Left ventricle myocardium inferior (tissue), 1 donor: ENCODE measurements around the gene PAK6. TPM values are rescaled to one million over a fixed set of nuclear protein-coding genes. Genes with fewer than 3 reads are reported as not detected.

Experiments
- DNase-seq: peaks from one replicate; pipeline ENCODE4 v3.0.0-alpha.2; 2020
- H3K27ac ChIP-seq: fragments of 200-600 bp; replicated peaks from 2 replicates; pipeline ENCODE4 v1.8.0; 2021
- H3K27me3 ChIP-seq: fragments of 200-600 bp; 2 replicates; pipeline ENCODE4 v1.8.0; 2021; ENCODE audit warnings: low read depth
- H3K36me3 ChIP-seq: fragments of 200-600 bp; 2 replicates; pipeline ENCODE4 v1.8.0; 2021
- H3K4me1 ChIP-seq: fragments of 200-600 bp; 2 replicates; pipeline ENCODE4 v1.8.0; 2021
- H3K4me3 ChIP-seq: fragments of 200-600 bp; 2 replicates; pipeline ENCODE4 v1.8.0; 2021; ENCODE audit warnings: mild to moderate bottlenecking, moderate library complexity
- H3K9me3 ChIP-seq: fragments of 200-600 bp; replicated peaks from 2 replicates; pipeline ENCODE4 v1.8.0; 2021
- intact Hi-C: fragments of 100-400 bp; cut with micrococcal nuclease; formaldehyde crosslinking; loops from one replicate; pipeline ENCODE4 v1.11.0; 2022
- total RNA-seq: library from RNA; stranded (reverse); fragmentation: NEBNext Ultra II Directional; extraction: Animal tissue kit (Norgen Biotek cat#: 25700); gene quantifications from one replicate; pipeline ENCODE4 v1.2.1, GENCODE V29; 2021
- TF ChIP-seq, protein P1 (sequence below): fragments of 200-600 bp; IDR thresholded peaks from 2 replicates; pipeline ENCODE4 v1.8.0; 2021; ENCODE audit warnings: antibody characterized with exemption, mild to moderate bottlenecking, borderline replicate concordance
- donor health status: DM: no; HTN: yes; CAD: no; lungs with severe emphysema.

The PAK6 gene
- total RNA-seq, 1 donor from 2014 or later, result 8.2 TPM

DNA sequence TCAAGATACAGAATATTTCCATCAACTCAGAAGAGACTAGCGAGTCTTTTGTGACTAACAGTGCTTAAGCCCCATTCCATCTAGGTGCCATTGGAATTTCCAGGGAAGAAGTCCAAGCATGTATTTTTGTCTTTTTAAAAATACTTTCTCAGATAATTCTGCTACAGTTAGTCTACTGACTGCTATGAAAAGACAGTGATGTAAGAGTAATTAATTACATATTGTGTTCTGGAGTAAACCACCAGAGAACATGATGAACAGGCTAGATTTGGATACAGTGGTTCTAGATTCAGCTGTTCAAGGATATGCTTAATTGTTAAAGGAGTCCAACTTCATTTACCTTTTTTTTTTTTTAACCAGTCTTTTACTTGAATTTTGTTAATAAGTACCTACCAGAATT, 34.8 kb upstream of the PAK6 start:
- TF ChIP-seq, protein P1, sequence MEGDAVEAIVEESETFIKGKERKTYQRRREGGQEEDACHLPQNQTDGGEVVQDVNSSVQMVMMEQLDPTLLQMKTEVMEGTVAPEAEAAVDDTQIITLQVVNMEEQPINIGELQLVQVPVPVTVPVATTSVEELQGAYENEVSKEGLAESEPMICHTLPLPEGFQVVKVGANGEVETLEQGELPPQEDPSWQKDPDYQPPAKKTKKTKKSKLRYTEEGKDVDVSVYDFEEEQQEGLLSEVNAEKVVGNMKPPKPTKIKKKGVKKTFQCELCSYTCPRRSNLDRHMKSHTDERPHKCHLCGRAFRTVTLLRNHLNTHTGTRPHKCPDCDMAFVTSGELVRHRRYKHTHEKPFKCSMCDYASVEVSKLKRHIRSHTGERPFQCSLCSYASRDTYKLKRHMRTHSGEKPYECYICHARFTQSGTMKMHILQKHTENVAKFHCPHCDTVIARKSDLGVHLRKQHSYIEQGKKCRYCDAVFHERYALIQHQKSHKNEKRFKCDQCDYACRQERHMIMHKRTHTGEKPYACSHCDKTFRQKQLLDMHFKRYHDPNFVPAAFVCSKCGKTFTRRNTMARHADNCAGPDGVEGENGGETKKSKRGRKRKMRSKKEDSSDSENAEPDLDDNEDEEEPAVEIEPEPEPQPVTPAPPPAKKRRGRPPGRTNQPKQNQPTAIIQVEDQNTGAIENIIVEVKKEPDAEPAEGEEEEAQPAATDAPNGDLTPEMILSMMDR, result no peak
- Histone ChIP-seq H3K36me3 (no peaks in the 10 kb centered on the region), H3K27ac (no peak overlapping the region), H3K4me3 (no peak overlapping the region), H3K9me3 (no peaks in the 10 kb centered on the region), H3K4me1 (peaks cover 6% of the 10 kb centered on the region), H3K27me3 (no peaks in the 10 kb centered on the region)
- no peak for DNase-seq
- intact Hi-C loops, result no loop called here

DNA sequence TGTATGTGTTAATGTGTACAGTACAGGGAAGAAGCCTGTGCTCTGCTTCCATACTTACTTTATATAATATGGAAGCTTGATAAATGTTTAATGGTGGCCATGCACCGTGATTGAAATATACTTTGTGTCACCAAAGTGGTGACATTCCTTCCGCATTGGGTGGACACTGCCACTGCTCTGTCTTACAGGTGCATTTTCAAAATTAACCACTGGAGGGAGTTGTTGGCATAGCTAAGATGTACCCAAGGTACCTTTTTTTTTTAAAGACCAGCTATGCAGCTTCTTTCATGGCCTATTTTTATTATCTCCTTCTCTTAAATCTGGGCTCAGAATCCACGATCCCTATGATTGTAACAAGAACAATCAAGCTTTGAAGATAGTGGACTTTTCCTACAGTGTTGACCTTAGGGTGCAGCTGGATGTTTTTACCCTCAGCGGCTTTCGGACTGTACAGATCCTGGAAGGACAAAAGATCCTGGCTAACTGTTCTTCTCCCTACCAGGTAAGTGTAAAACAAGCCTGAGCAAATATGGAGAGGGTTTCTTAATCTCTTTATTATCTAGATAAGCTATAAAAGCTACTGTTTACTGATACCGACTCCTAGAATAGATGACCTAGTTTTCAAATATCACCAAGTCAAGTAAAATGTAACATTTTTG, 21.6 kb upstream of the PAK6 start:
- TF ChIP-seq, protein P1, result peak; percentile 90

DNA sequence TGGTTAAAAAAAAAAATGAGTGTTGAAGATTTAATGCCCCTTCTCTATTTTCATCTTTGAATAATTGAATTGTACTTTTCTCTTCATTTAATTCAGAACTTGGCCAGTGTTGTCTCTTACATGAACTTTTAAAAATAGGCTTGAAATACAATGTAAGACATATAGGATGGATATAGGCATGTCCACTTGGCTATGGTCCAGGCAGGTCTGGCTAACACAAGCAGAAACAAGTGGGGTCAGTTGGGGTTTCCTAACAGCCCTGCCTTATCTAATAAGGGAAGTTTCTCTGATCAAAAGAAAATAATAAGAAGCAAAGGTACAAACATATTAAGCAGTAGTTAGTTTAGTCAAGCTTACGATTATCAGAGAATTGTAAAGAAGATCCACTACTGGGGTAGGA, 19.1 kb upstream of the PAK6 start:
- DNase-seq, result no peak
- no peaks in the 10 kb centered on the region for H3K4me1 ChIP-seq
- TF ChIP-seq, protein P1, result no peak
- no peaks in the 10 kb centered on the region for H3K27me3 ChIP-seq
- no peak overlapping the region for H3K27ac ChIP-seq
- H3K36me3 ChIP-seq, result no peaks in the 10 kb centered on the region
- intact Hi-C loops, result loop anchor here (5.0 to 10.0 kb wide), 2 partner anchors 58 to 175 kb away; no protein-coding TSS in a partner anchor
- no peak overlapping the region for H3K4me3 ChIP-seq
- no peaks in the 10 kb centered on the region for H3K9me3 ChIP-seq

More for the DNA sequence above, 21.6 kb upstream of the PAK6 start:
- Histone ChIP-seq H3K36me3 (no peaks in the 10 kb centered on the region), H3K4me3 (no peak overlapping the region), H3K9me3 (no peaks in the 10 kb centered on the region), H3K4me1 (no peaks in the 10 kb centered on the region), H3K27ac (no peak overlapping the region), H3K27me3 (no peaks in the 10 kb centered on the region)
- no peak for DNase-seq
- intact Hi-C loops, result loop anchor here (5.0 to 10.0 kb wide), 2 partner anchors 60 to 172 kb away; no protein-coding TSS in a partner anchor

DNA sequence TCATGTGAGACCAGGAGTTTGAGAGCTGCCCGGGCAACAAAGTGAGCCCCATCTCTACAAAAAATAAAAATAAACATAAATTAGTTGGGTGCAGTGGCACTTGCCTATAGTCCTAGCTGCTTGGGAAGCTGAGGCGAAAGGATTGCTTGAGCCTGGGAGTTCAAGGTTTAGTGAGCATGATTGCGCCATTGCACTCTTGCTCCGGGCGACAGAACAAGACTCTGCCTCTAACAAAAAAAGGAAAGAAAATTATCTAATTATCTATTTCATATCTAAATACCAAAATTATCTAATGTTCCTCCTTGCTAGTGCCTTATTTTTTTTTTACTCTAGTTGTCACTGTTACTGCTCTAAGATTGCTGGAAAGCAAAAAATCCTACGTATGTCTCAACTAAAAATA, 16.7 kb upstream of the PAK6 start:
- H3K9me3 ChIP-seq, result no peaks in the 10 kb centered on the region
- intact Hi-C loops, result no loop called here
- TF ChIP-seq, protein P1, result no peak
- DNase-seq, result no peak
- H3K4me1 ChIP-seq, result no peaks in the 10 kb centered on the region
- H3K27ac ChIP-seq, result no peak overlapping the region
- H3K27me3 ChIP-seq, result no peaks in the 10 kb centered on the region
- H3K4me3 ChIP-seq, result no peak overlapping the region
- no peaks in the 10 kb centered on the region for H3K36me3 ChIP-seq

DNA sequence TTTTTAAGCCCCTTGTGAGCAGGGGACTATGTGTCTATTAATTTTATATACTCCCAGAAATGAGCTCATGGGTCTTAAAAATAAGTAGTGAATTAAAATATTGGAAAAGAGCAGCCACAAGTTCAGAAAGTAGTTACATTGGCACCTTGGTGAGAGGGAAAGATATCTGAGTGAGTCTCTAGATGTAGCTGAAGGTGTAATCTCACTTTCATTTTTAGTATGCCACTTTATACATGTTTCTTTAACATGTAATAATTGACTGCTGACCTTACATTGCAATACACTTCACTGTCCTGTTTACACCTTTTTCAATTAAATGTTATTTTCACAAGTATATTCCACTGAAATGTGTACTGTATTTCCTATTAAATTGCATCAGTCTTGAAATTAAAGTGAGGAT, 12.1 kb upstream of the PAK6 start:
- intact Hi-C loops, result no loop called here
- no peak for DNase-seq
- Histone ChIP-seq H3K9me3 (no peaks in the 10 kb centered on the region), H3K4me1 (no peaks in the 10 kb centered on the region), H3K27ac (no peak overlapping the region), H3K4me3 (no peak overlapping the region), H3K36me3 (no peaks in the 10 kb centered on the region), H3K27me3 (no peaks in the 10 kb centered on the region)
- TF ChIP-seq, protein P1, result no peak
